H1 (cell line): ENCODE measurements around the gene ERLEC1.

Experiments used
- ASH2L ChIP-seq: fragments of 200-600, 300-600 bp; sonication (generic); IDR thresholded peaks from one replicate; pipeline ENCODE4 v1.7.1; 2017; ENCODE audit warnings: low read length
- ATF3 ChIP-seq: IDR thresholded peaks from 2 replicates; pipeline ENCODE4 v1.6.1; 2011; ENCODE audit warnings: low read depth, mild to moderate bottlenecking, low read length; ENCODE audit not compliant: insufficient read depth
- CBX5 ChIP-seq: fragments of 300-800, 300-1000 bp; sonication (generic); IDR thresholded peaks from 2 replicates; pipeline ENCODE4 v1.7.1; 2016; ENCODE audit warnings: antibody characterized with exemption, low read length, low read depth
- CEBPB ChIP-seq: IDR thresholded peaks from 2 replicates; pipeline ENCODE4 v1.6.1; 2012; ENCODE audit warnings: low read depth, low read length
- CHD2 ChIP-seq: IDR thresholded peaks from 2 replicates; pipeline ENCODE4 v1.6.1; 2012; ENCODE audit warnings: low read length, improper control_type of control experiment
- CTCF ChIP-seq, 3 experiments: IDR thresholded peaks; 1 replicate in 2 of 3; 2 replicates in 1 of 3; pipeline versions ENCODE4 v1.5.1 to v1.6.1; 2011; ENCODE audit warnings: low read length in 3 of 3, mild to moderate bottlenecking in 3 of 3, inconsistent platforms in 2 of 3, low read depth in 1 of 3, moderate library complexity in 1 of 3; ENCODE audit not compliant: insufficient read depth in 1 of 3; ENCODE audit errors: control extremely low read depth in 1 of 3
- JUND ChIP-seq: IDR thresholded peaks from 2 replicates; pipeline ENCODE4 v1.6.1; 2011; ENCODE audit warnings: mild to moderate bottlenecking, improper control_type of control experiment, low read length
- MAX ChIP-seq: IDR thresholded peaks from 2 replicates; pipeline ENCODE4 v1.6.1; 2012; ENCODE audit warnings: inconsistent platforms
- POLR2A ChIP-seq, 2 experiments: IDR thresholded peaks; 1 replicate in 1 of 2; 2 replicates in 1 of 2; pipeline ENCODE4 v1.6.1; 2011; ENCODE audit warnings: low read depth in 2 of 2, low read length in 2 of 2, mild to moderate bottlenecking in 2 of 2; ENCODE audit errors: control extremely low read depth in 1 of 2
- POLR2AphosphoS5 ChIP-seq: IDR thresholded peaks from 2 replicates; pipeline ENCODE4 v1.6.1; 2011; ENCODE audit warnings: low read depth, low read length
- RNF2 ChIP-seq: fragments of 200-900, 300-1000 bp; sonication (generic); IDR thresholded peaks from 2 replicates; pipeline ENCODE4 v1.7.1; 2016; ENCODE audit warnings: borderline replicate concordance, low read depth, mild to moderate bottlenecking, antibody characterized with exemption, low read length; ENCODE audit not compliant: poor library complexity, severe bottlenecking; ENCODE audit errors: missing control alignments
- TAF1 ChIP-seq: IDR thresholded peaks from 2 replicates; pipeline ENCODE4 v1.6.1; 2011; ENCODE audit warnings: mild to moderate bottlenecking, low read depth, low read length
- YY1 ChIP-seq: IDR thresholded peaks from 2 replicates; pipeline ENCODE4 v1.6.1; 2011; ENCODE audit warnings: low read depth, mild to moderate bottlenecking, low read length
- ZNF274 ChIP-seq: IDR thresholded peaks from 2 replicates; pipeline ENCODE4 v1.7.0; 2012; ENCODE audit warnings: low read length, borderline replicate concordance; ENCODE audit errors: extremely low read depth

GRCh38 chr2:53828331-53828730, 41.5 kb downstream of the ERLEC1 start:
- no peak for TF ChIP-seq CTCF (IDR thresholded peaks at IDR 0.05; ENCODE audit: control extremely low read depth in 1 of 3, insufficient read depth in 1 of 3, low read depth in 1 of 3, low read length in 3 of 3)
- TF ChIP-seq RNF2, result no peak
- TF ChIP-seq TAF1, result no peak
- no peak for TF ChIP-seq ASH2L
- TF ChIP-seq POLR2A (IDR thresholded peaks at IDR 0.05; ENCODE audit: control extremely low read depth in 1 of 2, low read depth in 2 of 2, low read length in 2 of 2), result no peak
- TF ChIP-seq MAX, result no peak
- no peak for TF ChIP-seq POLR2AphosphoS5
- no peak for TF ChIP-seq YY1
- TF ChIP-seq CHD2, result no peak
- TF ChIP-seq ATF3, result no peak
- no peak for TF ChIP-seq ZNF274
- TF ChIP-seq JUND, result no peak
- TF ChIP-seq CBX5, result no peak
- no peak for TF ChIP-seq CEBPB
